Measurements from ENCODE around the gene TK1.
"Not testable (repeated sequence)": the region's sequence is repeated elsewhere in the genome, so short reads cannot be mapped to it uniquely, and the experiment has no call there.

The TK1 gene

DNA sequence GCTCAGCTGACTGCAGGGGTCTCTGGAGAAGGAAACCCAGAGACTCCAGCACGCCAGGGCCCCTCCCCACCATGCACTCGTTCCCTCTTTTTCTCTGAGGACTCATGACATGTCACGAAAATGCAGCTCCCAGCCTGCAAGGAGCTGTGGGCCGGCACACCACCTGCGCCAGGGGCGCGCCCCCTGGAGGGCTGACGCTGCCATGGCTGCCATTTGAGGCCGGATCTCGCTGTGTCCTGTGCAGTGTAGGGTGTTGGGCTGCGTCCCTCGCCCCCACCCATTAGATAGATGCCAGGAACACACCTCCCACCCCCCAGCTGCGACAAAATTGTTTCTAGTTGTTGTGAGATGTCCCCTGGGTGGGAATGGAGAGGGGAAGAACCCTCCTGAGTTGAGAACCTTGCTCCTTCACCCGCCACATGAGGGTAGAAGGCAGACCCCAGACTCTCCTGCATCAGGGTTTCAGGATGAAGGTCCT is 10.3 kb downstream of the TK1 start:
- no peak for DNase-seq (ENCODE audit: low read depth, low spot score)

DNA sequence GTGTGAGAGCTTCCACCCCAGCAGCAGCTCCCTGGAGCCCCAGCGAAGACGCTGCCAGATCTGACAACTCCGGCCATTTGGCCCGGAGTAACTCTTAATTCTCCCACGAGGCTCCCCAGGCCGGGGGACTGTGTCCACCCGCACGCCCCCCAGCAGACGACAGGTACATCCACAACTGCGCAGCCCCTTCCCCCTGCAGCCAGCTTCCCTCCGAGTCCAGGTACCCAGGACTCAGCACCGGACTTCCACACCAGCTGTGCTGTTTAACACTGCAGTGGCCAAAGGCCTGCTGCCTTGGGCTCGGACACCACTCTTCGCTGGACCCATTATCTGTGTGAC is 11.2 kb downstream of the TK1 start:
- no peak for DNase-seq (ENCODE audit: low read depth, low spot score)

DNA sequence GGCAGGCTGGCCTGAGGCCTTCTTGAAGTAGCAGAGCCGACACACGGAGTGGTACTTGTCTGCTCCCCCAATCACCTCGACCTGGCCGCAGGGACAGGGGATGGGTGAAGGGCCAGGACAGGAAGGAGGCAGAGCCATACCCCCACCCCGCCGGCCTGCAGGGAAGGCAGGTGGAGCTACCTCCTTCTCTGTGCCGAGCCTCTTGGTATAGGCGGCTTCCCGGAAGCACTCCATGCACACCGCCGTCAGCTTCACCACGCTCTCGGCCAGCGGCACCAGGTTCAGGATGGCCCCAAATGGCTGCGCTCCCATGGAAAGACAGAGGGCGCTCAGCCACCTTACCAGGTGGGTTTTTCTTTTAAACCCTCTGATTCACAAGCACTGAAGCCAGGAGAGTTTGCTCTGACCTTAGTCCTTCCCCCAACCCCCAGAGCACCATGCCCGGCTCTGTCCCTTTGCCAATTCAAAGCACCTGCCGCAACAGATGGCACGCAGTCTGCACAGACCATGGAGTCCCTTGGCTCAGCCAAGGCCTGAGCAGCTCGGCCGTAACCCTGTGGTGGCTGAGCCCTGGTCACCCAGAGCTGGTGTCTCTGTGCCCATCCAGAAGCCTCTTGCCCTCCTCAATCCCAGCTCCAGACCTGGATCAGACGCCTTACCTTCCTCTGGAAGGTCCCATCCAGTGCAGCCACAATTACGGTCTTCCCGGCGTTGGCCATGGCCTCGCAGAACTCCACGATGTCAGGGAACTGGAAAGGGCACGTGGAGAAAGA is 11.8 kb downstream of the TK1 start:
- no peak for DNase-seq (ENCODE audit: low read depth, low spot score)

DNA sequence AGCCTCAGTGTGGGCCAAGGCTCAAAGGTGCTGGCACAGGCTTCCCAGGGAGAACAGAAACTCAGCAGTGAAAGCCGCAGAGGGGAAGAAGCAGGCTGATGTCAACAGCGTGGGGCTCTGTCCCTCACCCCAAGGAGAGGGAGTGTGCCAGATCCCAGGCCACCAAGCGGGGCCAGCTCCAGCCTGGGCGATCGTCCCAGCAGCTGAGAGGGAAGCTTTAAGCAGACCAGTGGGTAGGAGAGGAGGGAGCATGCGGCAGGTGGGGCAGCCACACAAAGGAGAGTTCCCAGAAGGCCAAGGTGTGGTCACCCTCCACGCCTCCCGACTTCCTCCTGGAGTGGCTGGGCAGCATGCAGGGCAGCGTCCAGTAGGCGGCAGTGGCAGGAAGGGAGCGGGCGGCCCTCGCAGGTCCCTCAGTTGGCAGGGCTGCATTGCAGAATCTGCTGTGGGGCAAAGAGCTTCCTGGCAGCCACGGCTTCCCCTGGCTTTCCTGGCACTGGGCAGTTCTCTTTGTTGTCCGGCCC is 12.4 kb downstream of the TK1 start:
- no peak for DNase-seq (ENCODE audit: low read depth, low spot score)

- no peak for DNase-seq (ENCODE audit: low read depth, low spot score)
Measured at GRCh38 chr17:78173097-78173715, 13.6 kb downstream of the TK1 start.

- DNase-seq (ENCODE audit: low read depth, low spot score), result no peak
Measured at GRCh38 chr17:78172249-78173051, 14.4 kb downstream of the TK1 start.

GRCh38 chr17:78171591-78172248 is 15.1 kb downstream of the TK1 start:
- not testable (repeated sequence) for DNase-seq (ENCODE audit: low read depth, low spot score)

GRCh38 chr17:78170692-78171590 is 15.9 kb downstream of the TK1 start:
- no peak for DNase-seq (ENCODE audit: low read depth, low spot score)

DNA sequence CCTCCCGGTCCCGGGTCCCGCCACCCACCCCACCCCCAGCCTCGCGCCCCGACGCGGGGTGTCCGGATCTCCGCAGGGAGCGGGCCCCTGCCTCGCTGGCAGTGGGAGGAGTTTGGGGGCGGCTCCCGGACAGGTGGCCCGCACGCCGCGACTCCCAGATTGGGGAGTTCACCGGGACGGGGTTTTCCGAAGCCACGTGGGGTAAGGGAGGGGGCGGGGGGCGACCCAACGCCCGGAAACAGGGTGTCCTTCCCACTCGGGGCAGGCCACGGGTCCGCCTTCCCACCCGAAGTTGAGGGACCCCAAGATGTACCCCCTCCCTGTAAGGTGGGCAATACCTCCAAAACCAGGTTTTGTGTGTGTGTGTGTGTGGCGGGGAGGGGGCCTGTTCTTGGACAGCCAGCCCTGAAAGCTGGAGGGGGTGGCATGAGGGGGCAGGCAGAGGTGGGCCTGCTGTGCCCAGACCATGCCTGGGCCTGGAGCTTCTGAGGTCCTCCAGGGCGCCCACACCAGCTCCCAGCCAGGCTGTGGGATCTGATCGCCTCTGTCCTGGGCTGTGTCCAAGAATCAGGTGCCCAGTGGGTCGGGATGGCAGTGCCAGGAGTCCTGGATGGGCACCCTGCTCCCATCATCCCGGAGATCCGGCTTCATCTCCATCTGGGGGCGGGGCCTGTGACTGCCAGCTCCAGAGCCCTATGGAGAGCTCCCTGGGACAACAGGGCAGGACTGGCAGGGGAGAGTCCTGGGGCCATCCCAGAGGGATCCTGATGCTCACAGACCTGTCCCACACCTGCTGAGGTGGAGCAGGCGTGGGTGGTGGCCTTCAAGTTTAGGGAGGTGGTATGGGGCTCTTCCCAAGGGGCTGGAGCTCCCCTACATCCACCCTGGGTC is 17.7 kb downstream of the TK1 start:
- DNase-seq (ENCODE audit: low read depth, low spot score), result no peak

DNA sequence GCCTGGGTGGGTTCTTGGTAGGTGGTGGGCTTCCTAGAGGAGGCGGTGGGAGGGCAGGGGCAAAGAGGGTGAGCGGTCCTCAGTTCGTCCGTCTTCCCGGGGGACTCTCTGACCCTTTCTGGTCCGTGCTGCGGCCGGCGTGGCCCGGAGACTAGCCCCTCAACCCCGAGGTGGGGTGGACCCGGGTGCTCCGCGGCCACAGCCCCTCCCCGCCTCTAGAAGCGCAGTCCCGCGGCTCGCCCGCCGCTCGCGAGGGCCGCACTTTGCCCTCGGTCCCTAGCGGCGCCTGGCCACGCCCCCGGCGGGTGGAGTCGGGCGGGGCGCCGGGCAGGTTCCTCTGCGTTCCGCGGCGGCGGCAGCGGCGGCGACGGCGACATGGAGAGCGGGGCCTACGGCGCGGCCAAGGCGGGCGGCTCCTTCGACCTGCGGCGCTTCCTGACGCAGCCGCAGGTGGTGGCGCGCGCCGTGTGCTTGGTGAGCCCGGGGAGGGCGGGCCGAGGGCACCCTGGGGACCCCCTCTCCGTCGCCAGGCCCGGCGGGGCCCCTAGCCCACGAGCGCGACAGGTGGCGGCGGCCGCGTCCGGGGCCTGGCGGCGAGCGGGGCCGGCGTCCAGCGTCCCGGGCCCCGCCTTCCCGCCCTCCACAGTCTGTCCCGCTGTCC is 18.5 kb downstream of the TK1 start, which contains the start of gene SYNGR2:
TSS of gene SYNGR2 (plus strand) at position 340 of the 661 bp plus-strand sequence. CDS start at position 376, 36 bp downstream.
- no peak for DNase-seq (ENCODE audit: low read depth, low spot score)

GRCh38 chr17:78166416-78166815 is 20.4 kb downstream of the TK1 start:
- no peak for DNase-seq (ENCODE audit: low read depth, low spot score)

GRCh38 chr17:78164748-78165607 is 21.9 kb downstream of the TK1 start:
- no peak for DNase-seq (ENCODE audit: low read depth, low spot score)

- no peak for DNase-seq (ENCODE audit: low read depth, low spot score)
Measured at GRCh38 chr17:78163881-78164747, 22.7 kb downstream of the TK1 start.

GRCh38 chr17:78159575-78160158 is 27.2 kb downstream of the TK1 start:
- DNase-seq (ENCODE audit: low read depth, low spot score), result no peak

DNA sequence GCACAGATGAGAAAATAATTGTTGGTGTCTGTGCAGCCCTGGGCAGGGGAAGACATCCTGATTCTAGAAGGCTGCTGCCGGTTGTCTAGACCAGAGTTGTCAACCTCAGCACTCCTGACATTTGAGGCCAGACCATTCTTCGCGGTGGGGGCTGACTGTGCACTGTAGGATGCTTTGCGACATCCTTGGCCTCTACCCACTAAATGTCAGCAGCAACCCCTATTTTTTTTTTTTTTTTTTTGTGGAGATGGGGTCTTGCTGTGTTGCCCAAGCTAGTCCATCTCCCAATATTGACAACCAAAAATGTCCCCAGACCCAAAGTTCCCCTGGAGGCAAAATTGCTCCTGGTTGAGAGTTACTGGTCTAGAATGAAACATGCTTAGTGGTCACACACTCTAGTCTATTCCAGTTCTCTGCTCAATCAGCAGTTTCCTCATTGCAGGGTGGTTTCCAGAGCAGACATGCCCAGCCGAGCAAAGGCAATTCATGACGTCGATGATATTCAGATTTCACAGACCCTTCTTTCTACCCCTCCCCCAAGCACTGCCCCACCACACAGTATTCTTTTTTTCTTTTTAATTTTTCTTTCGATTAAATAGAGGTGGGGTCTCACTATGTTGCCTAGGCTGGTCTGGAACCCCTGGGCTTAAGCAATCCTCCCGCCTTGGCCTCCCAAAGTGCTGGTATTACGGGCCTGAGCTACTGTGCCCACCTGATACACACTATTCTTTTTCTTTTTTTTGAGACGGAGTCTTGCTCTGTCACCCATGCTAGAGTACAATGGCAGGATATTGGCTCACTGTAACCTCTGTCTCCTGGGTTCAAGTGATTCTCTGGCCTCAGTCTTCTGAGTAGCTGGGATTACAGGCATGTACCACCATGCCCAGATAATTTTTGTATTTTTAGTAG is 31.7 kb downstream of the TK1 start:
- no peak for DNase-seq (ENCODE audit: low read depth, low spot score)
